Muscle layer of colon (tissue), 2 donors: ENCODE data around the gene AZU1.
"Not testable (repeated sequence)": the region's sequence is repeated elsewhere in the genome, so short reads cannot be mapped to it uniquely, and the experiment has no call there.

ENCODE experiments used
- H3K27ac ChIP-seq: one replicate; pipeline ENCODE4 v1.7.0; 2013; ENCODE audit warnings: low read depth, mild to moderate bottlenecking, low read length, moderate library complexity
- H3K27me3 ChIP-seq, 2 donors: one replicate each; pipeline ENCODE4 v1.7.0; 2013; ENCODE audit warnings: low read length in 2 of 2, mild to moderate bottlenecking in 2 of 2; ENCODE audit not compliant: insufficient read depth in 2 of 2, control insufficient read depth in 1 of 2
- H3K36me3 ChIP-seq: one replicate; pipeline ENCODE4 v1.7.0; 2013; ENCODE audit warnings: mild to moderate bottlenecking, low read length; ENCODE audit not compliant: insufficient read depth
- H3K4me1 ChIP-seq: one replicate; pipeline ENCODE4 v1.7.0; 2013; ENCODE audit warnings: mild to moderate bottlenecking, low read length; ENCODE audit not compliant: insufficient read depth
- H3K4me3 ChIP-seq, 2 donors: one replicate each; pipeline ENCODE4 v1.7.0; 2013; ENCODE audit warnings: low read length in 2 of 2, low read depth in 1 of 2, mild to moderate bottlenecking in 1 of 2, moderate library complexity in 1 of 2
- H3K9ac ChIP-seq: one replicate; pipeline ENCODE4 v1.7.0; 2013; ENCODE audit warnings: low read length
- H3K9me3 ChIP-seq: one replicate; pipeline ENCODE4 v1.7.0; 2013; ENCODE audit warnings: mild to moderate bottlenecking, low read length
- donor health status: abdominal sarcoma.
- donor health status: Adenocarcinoma of cecum.

The AZU1 gene

DNA sequence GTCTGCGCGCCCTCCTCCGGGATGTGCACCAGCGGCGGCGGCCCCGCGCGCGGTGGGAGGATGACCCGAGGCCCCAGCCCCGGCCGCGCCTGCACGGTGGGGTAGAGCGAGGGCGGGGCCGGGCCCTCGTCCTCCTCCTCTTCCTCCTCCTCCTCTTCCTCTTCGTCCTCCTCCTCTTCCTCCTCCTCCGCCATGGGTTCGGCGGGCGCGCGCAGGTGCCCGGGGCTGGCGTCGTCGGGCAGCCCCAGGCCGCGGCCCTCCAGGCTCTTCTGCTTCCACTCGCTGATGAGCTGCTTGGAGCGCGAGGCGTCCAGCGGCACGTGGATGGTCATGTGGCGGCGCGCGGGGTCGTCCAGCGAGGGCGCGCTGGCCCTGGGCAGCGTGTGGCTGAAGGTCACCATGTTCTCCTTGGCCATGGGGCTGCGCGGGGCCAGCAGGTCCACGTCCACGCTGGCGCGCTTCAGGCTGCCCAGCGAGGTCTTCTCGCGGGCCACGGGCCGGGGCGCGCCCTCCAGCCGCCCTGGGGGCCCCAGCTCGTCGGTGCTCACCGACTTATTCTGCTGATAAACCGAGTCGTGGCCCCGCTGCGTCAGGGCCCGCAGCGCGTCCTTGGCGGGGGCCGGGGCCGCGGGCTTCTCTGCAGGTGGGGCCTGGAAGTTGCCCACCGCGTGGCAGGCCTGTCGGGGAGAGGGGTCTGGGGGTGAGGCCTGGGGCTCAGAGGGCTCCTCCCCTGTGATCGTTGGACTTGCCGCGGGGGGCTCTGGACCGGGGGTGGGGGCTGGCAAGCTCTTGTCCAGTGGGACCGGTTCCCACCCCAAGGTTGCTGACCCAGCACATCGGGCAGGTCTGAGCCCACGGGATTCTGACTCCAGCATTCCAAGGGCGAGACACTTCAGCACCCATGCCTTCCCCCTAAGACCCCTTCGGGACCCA lies 14.2 kb upstream of the AZU1 start:
- no peaks in the 10 kb centered on the region for H3K4me1 ChIP-seq
- peaks cover 26% of the 10 kb centered on the region for H3K36me3 ChIP-seq
- no peaks in the 10 kb centered on the region for H3K9me3 ChIP-seq
- no peak overlapping the region for H3K9ac ChIP-seq
- H3K27ac ChIP-seq, result no peak overlapping the region
- no peak overlapping the region for H3K4me3 ChIP-seq
- H3K27me3 ChIP-seq, result no peaks in the 10 kb centered on the region

DNA sequence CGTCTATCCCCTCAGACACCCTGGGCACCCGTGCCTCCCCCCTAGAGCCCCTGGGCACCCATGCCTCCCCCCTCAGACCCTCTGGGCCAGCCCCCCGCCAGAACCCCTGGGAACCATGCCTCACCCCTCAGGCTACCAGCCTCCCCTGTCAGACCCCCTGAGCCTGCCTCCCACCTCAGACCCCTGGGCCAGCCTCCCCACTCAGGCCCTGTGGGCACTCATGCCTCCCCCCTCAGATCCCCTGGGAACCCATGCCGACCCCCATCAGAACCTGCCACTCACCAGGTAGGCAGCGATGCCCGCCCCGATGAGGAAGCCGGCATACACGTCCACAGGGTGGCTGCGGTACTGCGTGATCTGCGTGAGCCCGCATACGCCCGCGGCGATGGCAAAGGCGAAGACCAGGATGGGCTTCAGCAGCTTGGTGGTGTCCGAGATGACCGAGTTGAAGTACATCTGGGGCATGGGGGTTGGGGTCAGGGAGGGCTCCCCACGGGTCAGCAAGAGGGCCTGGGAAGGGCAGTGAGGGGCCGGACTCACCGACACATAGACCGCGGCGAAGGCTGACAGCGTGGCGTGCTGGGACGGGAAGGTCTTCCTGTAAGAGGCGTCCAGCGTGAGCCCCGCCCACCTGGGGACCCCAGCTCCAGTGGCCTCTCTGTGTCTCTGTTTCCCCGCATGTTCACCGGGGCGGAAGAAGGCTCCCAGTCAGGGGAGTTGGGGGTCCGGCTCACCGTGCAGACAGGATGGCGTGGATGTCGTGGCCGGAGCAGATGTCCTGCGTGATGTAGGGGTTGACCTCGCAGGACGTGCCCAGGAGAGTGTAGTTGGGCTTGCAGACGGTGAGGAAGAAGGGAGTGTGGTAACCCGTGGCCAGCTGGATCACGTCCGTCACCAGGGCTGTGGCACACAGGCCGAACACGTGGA lies 13.2 kb upstream of the AZU1 start:
- Histone ChIP-seq H3K9me3 (no peaks in the 10 kb centered on the region), H3K27ac (no peak overlapping the region), H3K27me3 (no peaks in the 10 kb centered on the region), H3K4me3 (no peak overlapping the region), H3K9ac (no peak overlapping the region), H3K4me1 (no peaks in the 10 kb centered on the region), H3K36me3 (peaks cover 25% of the 10 kb centered on the region)

DNA sequence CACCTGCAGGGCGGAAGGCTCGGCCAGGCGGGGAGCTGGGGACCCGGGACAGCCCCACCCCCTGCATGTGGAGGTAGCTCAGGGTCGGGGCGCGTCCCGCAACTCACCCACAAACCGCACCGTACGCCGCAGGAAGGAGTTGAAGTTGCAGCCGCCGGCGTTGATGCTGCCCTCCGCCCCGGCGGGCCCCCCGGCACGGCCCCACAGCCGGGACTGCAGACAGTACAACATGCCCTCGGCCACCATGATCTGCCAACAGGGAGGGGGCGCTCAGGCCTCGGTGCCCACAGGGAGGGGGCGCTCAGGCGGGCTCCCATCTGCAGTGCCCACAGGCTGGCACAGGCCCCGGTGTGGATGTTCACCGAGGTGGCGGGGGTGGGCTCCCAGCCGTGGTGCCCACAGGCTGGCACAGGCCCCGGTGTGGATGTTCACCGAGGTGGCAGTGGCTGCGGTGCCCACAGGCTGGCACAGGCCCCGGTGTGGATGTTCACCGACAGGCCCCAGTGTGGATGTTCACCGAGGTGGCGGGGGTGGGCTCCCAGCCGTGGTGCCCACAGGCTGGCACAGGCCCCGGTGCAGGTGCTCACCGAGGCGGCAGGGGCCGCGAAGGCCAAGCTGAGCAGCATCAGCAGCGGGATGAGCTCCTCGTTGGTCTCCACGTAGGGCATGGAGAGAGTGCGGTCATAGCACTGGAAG lies 12.4 kb upstream of the AZU1 start:
- Histone ChIP-seq H3K36me3 (peaks cover 17% of the 10 kb centered on the region), H3K9me3 (no peaks in the 10 kb centered on the region), H3K4me3 (no peak overlapping the region), H3K9ac (no peak overlapping the region), H3K27ac (no peak overlapping the region), H3K4me1 (no peaks in the 10 kb centered on the region), H3K27me3 (no peaks in the 10 kb centered on the region)

DNA sequence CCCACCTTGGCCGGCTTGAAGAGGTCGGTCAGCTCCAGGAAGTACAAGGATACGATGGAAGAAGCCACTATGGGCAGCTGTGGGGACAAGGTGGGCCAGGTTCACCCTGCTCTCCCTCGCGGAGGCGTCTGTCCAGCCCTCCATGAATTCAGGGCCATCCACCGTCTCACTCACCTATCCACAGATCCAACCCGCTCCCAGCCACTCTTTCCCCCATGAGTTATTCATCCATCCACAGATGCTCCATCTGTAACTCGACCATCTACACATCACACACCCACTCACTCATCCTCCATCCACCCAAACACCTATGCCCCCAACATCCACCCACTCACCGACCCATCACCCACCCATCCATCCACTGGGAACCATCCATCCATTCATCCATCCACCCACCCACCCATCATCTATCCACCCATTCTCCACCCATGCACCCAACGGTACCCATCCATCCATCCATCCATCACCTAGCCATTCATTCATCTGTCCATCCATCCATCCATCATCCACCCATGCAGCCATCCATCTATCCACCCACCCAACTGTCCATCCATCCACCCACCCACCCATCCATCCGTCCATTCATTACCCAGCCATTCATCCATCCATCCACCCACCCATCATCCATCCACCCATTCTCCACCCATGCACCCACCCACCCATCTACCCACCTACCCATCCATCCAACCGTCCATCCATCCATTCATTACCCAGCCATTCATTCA lies 11.7 kb upstream of the AZU1 start:
- Histone ChIP-seq H3K9me3 (no peaks in the 10 kb centered on the region), H3K36me3 (peaks cover 11% of the 10 kb centered on the region), H3K4me3 (no peak overlapping the region), H3K4me1 (no peaks in the 10 kb centered on the region), H3K27me3 (no peaks in the 10 kb centered on the region), H3K9ac (no peak overlapping the region), H3K27ac (no peak overlapping the region)

DNA sequence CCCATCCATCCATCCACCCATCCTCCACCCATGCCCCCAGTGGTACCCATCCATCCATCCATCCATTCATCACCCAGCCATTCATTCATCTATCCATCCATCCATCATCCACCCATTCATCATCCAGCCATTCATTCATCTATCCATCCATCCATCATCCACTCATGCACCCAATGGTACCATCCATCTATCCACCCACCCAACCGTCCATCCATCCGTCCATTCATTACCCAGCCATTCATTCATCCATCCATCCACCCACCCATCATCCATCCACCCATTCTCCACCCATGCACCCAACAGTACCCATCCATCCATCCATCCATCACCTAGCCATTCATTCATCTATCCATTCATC lies 11.2 kb upstream of the AZU1 start:
- H3K4me1 ChIP-seq, result no peaks in the 10 kb centered on the region
- H3K9me3 ChIP-seq, result no peaks in the 10 kb centered on the region

DNA sequence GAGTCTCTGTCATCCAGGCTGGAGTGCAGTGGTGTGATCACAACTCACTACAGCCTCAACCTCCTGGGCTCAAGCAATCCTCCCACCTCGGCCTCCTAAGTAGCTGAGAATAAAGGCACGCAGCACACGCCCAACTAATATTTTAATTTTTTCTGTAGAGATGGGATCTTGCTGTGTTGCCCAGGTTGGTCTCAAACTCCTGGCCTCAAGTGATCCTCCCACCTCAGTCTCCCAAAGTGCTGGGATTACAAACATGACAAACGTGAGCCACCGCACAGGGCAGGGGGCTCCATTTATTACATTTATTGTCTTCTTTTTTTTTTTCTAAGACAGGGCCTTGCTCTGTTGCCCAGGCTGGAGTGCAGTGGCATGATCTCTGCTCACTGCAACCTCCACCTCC lies 7.4 kb upstream of the AZU1 start:
- H3K4me1 ChIP-seq, H3K27ac ChIP-seq, H3K9ac ChIP-seq, H3K36me3 ChIP-seq, H3K4me3 ChIP-seq, H3K9me3 ChIP-seq: not testable (repeated sequence)
- peaks cover 6 to 26% of the 10 kb centered on the region in 2 donors for H3K27me3 ChIP-seq

More for the DNA sequence above, 11.2 kb upstream of the AZU1 start:
- H3K27me3 ChIP-seq, result peaks cover 0 to 4% of the 10 kb centered on the region in 2 donors
- no peak overlapping the region for H3K9ac ChIP-seq
- H3K4me3 ChIP-seq, result no peak overlapping the region
- H3K36me3 ChIP-seq, result peaks cover 6% of the 10 kb centered on the region
- H3K27ac ChIP-seq, result no peak overlapping the region

DNA sequence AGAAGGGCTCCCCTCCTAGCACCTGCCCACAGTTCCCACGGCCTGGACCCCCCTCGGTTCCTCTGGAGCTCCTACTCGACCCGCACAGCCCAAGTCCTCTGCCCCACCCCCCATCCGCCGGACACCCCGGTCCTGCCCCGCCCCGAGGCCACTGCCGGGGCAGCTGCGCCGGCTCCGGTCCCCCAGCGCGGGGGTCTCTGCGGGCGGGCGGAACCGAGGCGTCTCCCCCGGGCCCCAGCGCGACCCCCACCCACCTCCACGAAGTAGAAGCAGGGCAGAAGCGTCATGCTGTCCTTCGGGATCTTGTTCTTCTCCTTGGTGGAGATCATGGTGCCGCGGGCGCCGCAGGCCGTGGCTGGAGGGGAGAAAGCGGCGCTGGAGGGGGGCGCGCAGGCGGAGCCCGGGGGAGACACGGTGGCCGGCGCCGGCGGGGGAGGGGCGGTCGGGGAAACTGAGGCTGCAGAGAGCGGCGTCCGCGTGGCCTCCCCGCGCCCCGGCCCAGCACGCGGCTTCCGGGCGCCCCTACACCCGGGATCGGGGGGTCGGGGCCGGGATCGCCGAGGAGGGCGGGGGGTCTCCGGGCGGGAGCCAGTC lies 6.3 kb upstream of the AZU1 start:
- H3K36me3 ChIP-seq, result no peaks in the 10 kb centered on the region
- H3K27ac ChIP-seq, result no peak overlapping the region
- H3K4me3 ChIP-seq, result no peak overlapping the region
- peaks cover 6 to 26% of the 10 kb centered on the region in 2 donors for H3K27me3 ChIP-seq
- H3K9ac ChIP-seq, result no peak overlapping the region
- no peaks in the 10 kb centered on the region for H3K4me1 ChIP-seq
- H3K9me3 ChIP-seq, result no peaks in the 10 kb centered on the region

DNA sequence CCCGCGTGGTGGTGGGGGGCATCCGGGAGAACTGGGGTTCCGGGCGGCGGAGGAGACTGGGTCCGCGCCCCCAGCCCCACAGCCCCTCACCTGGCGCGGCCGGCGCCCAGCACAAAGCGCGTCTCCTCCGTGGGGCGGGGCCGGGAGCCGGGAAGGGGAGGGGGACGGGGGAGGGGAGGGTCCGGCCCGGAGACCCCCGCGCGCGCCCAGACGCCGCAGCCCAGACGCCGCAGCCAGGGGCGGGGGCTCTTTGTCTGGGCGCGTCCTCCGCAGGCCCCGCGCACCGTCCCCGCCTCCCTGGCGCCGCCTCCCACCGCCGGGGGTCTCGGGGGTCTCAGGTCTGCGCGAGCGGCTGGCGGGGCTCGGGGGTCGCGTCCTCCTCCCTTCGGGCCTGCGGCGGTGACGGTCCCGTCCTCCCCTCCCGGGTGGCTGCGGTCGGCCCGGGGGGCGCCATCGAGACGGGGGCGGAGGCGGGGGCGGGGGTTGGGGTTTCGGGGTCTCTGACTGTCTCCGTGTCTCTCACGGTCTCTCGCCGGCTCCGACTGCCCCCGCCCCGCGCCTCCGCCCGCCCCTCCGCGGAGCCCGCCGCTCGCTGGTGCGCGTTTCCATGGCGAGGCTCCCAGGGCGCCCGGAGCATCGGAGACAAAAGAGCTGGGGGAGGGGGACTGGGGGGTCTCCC lies 5.7 kb upstream of the AZU1 start, which contains the start of gene PLPPR3:
TSS of gene PLPPR3 (minus strand) at position 131 of the 679 bp plus-strand sequence. CDS start 396 bp downstream, outside the sequence.
- H3K36me3 ChIP-seq, result no peaks in the 10 kb centered on the region
- no peak within 1 kb of the TSS for H3K4me3 ChIP-seq
- H3K9me3 ChIP-seq, result no peaks in the 10 kb centered on the region
- no peak within 1 kb of the TSS for H3K27ac ChIP-seq
- peaks cover 6 to 26% of the 10 kb centered on the region in 2 donors for H3K27me3 ChIP-seq
- no peak within 1 kb of the TSS for H3K9ac ChIP-seq
- no peaks in the 10 kb centered on the region for H3K4me1 ChIP-seq

DNA sequence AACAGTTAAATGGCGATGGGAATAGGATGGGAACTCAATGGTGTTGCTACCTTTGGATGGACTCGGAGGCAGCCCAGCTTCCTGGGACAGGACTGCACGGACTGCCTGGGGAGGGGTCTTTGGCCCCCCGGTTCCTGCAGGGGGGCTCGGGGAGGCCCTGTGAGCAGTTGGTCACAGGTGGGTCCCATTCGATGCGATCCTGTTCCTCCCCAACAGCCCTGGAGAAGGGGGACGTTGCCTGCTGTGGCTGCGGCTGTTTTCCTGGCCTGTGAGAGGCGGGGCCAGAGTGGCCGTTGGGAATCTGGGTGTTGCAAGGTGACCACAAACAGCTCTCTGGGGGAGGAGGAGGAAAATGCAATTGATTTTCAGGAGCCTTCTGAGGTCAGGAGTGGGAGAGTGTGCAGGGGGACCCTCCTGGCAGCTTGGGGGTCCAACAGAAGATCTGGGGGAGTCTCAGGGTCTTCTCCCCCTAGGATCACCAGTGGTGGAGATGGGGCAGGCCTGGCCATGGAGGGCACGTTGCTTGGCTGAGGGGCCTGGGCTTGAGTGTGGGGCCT lies 4.0 kb upstream of the AZU1 start:
- no peaks in the 10 kb centered on the region for H3K4me1 ChIP-seq
- H3K36me3 ChIP-seq, result no peaks in the 10 kb centered on the region
- H3K9ac ChIP-seq, result no peak overlapping the region
- H3K27ac ChIP-seq, result no peak overlapping the region
- H3K27me3 ChIP-seq, result peaks cover 6 to 39% of the 10 kb centered on the region in 2 donors
- H3K9me3 ChIP-seq, result no peaks in the 10 kb centered on the region
- no peak overlapping the region for H3K4me3 ChIP-seq

DNA sequence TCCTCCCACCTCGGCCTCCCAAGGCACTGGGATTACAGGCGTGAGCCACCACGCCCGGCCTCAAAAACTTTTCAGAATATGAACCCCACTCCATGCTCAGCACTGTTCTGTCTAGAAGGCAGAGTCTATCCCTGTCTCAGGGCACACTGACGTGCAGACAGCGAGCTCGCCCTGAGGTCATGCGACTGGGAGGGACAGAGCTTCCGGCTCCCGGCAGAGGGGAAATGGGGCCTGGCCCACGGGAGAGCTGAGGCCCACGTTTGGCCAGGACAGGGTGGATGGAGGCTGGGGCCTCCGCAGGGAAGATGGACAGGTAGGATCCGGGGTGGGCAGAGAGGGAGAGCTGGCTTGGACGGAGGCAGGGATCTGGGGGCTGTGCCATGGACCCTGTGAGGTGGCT lies 2.8 kb upstream of the AZU1 start:
- Histone ChIP-seq H3K4me1 (no peaks in the 10 kb centered on the region), H3K4me3 (no peak overlapping the region), H3K9me3 (no peaks in the 10 kb centered on the region), H3K9ac (no peak overlapping the region), H3K27ac (no peak overlapping the region), H3K36me3 (no peaks in the 10 kb centered on the region), H3K27me3 (peaks cover 6 to 39% of the 10 kb centered on the region in 2 donors)
